Amniotic epithelial cell (primary cell): ENCODE data around the gene IFT122.
A peak's percentile ranks its signal among the peaks of the same experiment; 100 is the strongest.

Experiments
- DNase-seq: peaks from one replicate; pipeline ENCODE4 v3.0.0-alpha.2; 2010; ENCODE audit warnings: low read depth

IFT122 gene

DNA sequence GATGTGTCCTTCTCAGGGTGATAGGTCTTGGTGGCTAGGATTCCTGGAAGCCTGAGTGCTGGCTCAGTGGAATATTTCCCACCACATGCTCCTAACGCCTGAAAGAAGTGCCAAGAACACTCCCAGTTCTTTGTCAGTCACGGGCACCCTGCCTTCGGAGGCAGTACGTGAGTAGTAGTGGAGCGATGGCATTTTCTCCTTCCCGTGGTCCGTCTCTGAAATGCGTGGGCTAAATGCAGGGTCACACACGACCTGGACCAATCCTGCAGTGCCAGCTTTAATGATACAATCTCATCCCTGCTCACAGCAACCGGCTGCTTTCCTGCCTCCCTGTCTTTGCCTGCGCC lies 117.5 kb downstream of the IFT122 start:
- DNase-seq = no peak

DNA sequence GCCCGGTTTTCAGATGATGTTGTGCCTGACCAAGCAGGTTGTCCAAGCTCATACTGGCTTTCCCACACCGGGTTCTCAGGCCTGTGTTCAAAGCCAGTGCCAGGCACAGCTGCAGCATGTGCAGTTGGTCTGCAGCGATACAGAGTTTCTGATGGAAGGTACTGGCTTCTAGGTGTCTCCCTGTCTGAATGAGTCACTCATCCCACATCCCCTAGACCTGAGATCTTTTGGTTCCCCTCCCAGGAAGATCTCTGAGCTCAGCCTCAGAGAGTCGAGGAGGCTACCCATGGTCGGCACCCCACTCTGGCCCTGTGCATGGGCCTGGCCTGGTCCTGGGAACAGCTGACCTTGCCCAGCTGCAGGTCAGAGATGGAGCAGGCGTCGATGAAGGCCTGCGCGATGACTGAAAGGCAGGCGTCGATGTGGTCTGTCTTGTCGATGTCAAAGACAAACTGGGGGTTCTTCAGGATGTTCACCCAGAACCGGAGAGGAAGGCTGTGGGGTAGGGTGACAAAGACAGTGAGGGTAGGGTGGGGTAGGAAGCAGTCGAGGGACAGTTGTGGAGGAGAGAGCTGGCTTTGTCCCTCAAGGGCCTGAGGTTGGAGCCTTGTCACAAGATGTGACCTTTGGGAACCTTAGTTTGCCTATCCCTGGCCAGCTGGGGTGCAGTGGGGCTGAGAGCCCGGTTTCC lies 118.2 kb downstream of the IFT122 start:
- peak; percentile 38 for DNase-seq

GRCh38 chr3:129558772-129559564 lies 118.9 kb downstream of the IFT122 start:
- peak; percentile 90 for DNase-seq

DNA sequence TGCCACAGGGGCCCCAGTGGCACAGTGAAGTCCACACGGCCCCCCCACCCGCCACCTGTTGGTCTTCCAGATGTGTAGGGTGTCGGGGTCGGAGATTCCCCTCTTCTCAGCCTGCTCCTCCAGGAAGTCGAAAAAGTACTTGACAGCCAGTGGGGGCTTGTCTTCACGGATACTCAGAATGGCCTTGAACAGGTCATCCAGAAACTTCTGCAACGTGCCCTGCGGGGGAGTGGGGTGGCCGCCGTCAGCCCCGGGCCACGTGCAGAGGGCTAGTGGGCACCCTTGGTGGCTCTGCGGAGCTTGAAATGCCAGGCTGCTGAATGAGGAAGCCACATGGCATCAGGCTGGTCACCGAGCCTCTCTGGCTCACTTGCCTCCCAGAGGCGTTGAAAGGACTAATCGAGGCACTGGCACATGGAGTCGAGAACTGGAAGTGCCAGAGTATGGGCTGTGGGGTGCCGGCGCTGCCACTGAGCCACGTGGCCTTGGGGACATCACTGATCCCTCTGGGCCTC lies 119.6 kb downstream of the IFT122 start:
- no peak for DNase-seq

- DNase-seq = peak; percentile 76
Measured at GRCh38 chr3:129560269-129560787, 120.3 kb downstream of the IFT122 start.

DNA sequence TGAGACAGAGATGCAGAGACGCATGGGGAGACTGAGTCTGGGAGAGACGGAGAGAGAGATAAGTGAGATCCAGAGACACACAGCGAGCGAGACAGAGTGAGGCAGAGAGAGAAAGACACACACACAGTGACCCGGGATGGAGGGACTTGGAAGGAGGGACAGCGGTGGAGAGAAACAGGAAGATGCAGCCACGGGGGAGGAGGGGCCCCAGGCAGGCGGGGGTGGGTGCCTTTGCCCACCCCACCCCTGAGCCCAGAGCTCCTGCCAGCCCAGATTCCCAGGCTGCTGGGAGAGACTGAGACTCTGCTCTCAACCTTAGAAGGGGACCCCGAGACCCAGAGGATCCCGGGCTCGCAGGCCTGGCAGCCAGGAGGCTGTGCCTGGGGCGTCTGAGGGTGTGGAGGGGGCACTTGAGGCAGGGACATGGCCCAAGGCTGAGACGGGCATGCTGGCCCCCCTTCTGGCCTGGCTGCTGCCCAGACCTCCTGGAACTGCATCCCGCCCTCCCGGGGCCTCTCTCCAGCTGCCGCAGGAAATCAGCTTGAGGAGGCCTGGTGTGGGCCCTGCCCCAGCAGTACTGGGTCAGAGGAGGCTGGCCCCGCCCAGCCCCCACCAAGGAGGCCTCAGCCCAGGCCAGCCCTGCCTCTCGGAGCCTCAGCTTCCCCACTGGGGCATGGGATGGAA lies 121.0 kb downstream of the IFT122 start:
- peak; percentile 88 for DNase-seq

- no peak for DNase-seq
Measured at GRCh38 chr3:129561619-129562248, 121.7 kb downstream of the IFT122 start.

- DNase-seq = no peak
Measured at GRCh38 chr3:129562803-129563202, 122.8 kb downstream of the IFT122 start.

- no peak for DNase-seq
Measured at GRCh38 chr3:129563332-129563731, 123.3 kb downstream of the IFT122 start.

- no peak for DNase-seq
Measured at GRCh38 chr3:129563850-129564535, 124.0 kb downstream of the IFT122 start.

GRCh38 chr3:129564981-129565644 lies 125.1 kb downstream of the IFT122 start:
- no peak for DNase-seq

- DNase-seq = no peak
Measured at GRCh38 chr3:129565902-129566301, 125.9 kb downstream of the IFT122 start.

DNA sequence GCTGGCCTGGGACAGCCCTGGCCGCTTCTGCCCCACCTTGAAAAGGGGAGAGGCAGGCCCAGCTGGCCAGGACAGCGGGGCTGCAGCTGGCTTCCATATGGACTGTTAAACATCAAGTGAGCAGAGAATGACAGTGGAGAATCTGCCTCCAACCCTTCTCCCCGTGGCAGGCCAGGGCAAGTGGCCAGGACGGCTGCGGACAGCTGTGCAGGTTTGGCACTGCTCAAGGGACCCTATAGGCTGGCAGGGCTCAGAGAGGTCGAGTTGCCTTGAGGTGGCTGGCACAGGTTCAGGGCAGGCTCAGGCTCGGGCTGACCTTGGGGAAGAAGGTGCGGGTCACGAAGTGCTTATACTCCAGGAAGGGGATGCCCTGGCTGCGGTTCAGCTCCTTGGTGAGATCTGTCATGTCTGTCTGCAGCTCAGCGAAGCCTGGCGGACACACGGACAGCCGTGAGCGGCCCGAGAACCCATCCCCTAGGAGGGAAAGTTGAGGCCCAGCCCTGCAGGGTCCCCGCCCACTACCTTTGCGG lies 127.2 kb downstream of the IFT122 start:
- DNase-seq = no peak

DNA sequence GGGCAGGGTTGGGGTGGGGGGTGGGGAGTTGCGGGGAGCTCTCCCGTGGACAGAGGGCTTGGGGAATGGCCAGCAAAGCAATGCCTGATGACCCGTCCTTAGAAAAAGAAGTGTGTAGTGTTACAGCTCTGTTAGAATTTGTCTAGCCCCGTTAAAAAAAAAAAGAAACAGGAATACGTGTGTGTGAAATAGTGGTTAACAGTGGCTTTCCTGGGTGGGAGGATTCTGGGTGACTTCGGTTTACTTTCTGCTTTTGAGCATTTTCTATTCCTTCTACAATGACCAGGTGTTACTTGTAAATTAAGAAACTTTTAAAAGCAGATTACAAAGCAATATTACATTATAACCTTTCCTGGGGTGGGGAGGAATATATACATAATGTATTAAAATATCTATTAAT lies 127.9 kb downstream of the IFT122 start:
- no peak for DNase-seq

- no peak for DNase-seq
Measured at GRCh38 chr3:129569856-129570255, 129.8 kb downstream of the IFT122 start.
